Stimulated activated CD4-positive, alpha-beta T cell treated with anti-CD3 and anti-CD28 coated beads, Interleukin-12 subunit alpha, Interleukin-12 subunit beta, amount 100 ng/mL, for 4 hours (primary cell): ENCODE measurements around the gene HNF1B.
"Not testable (repeated sequence)": the region's sequence is repeated elsewhere in the genome, so short reads cannot be mapped to it uniquely, and the experiment has no call there.

Source experiments
- DNase-seq: peaks from one replicate; pipeline ENCODE4 v3.0.0-alpha.2; 2020

The HNF1B gene

GRCh38 chr17:37699285-37699973 is 45.4 kb downstream of the HNF1B start:
- no peak for DNase-seq

- no peak for DNase-seq
Measured at GRCh38 chr17:37698911-37699255, 46.0 kb downstream of the HNF1B start.

GRCh38 chr17:37698132-37698910 is 46.5 kb downstream of the HNF1B start:
- no peak for DNase-seq

- no peak for DNase-seq
Measured at GRCh38 chr17:37697381-37697780, 47.5 kb downstream of the HNF1B start.

- DNase-seq: no peak
Measured at GRCh38 chr17:37696366-37696765, 48.5 kb downstream of the HNF1B start.

GRCh38 chr17:37695726-37696125 is 49.1 kb downstream of the HNF1B start:
- DNase-seq: no peak

GRCh38 chr17:37694734-37695133 is 50.1 kb downstream of the HNF1B start:
- no peak for DNase-seq

GRCh38 chr17:37693328-37693727 is 51.5 kb downstream of the HNF1B start:
- DNase-seq: no peak

GRCh38 chr17:37691807-37692206 is 53.1 kb downstream of the HNF1B start:
- DNase-seq: no peak

- no peak for DNase-seq
Measured at GRCh38 chr17:37689317-37689716, 55.5 kb downstream of the HNF1B start.

- no peak for DNase-seq
Measured at GRCh38 chr17:37683454-37683984, 61.3 kb downstream of the HNF1B start.

GRCh38 chr17:37682007-37682406 is 62.9 kb downstream of the HNF1B start:
- no peak for DNase-seq

GRCh38 chr17:37679995-37680394 is 64.9 kb downstream of the HNF1B start:
- DNase-seq: not testable (repeated sequence)

GRCh38 chr17:37678036-37678435 is 66.8 kb downstream of the HNF1B start:
- DNase-seq: no peak

GRCh38 chr17:37677021-37677420 is 67.8 kb downstream of the HNF1B start:
- DNase-seq: no peak

- no peak for DNase-seq
Measured at GRCh38 chr17:37676115-37676925, 68.5 kb downstream of the HNF1B start.

GRCh38 chr17:37674511-37674910 is 70.3 kb downstream of the HNF1B start:
- DNase-seq: no peak

GRCh38 chr17:37673386-37673785 is 71.5 kb downstream of the HNF1B start:
- no peak for DNase-seq

GRCh38 chr17:37672548-37673078 is 72.2 kb downstream of the HNF1B start:
- no peak for DNase-seq

- no peak for DNase-seq
Measured at GRCh38 chr17:37671824-37672547, 72.9 kb downstream of the HNF1B start.

GRCh38 chr17:37671028-37671823 is 73.6 kb downstream of the HNF1B start:
- DNase-seq: no peak

GRCh38 chr17:37667039-37667438 is 77.8 kb downstream of the HNF1B start:
- DNase-seq: no peak
